HG03520 (cell line): ENCODE measurements around the gene HMG20B.

Experiments used
- ATAC-seq: cut with Tn5 transposase; IDR thresholded peaks from one replicate; pipeline ENCODE4 v1.9.1; 2021; ENCODE audit warnings: mild to moderate bottlenecking, moderate library complexity; ENCODE audit not compliant: unreplicated experiment

Gene HMG20B

GRCh38 chr19:3536429-3537100, 36.2 kb upstream of the HMG20B start:
- no peak for ATAC-seq

- ATAC-seq, result no peak
These were observed 35.7 kb upstream of the HMG20B start for GRCh38 chr19:3537101-3537437.

DNA sequence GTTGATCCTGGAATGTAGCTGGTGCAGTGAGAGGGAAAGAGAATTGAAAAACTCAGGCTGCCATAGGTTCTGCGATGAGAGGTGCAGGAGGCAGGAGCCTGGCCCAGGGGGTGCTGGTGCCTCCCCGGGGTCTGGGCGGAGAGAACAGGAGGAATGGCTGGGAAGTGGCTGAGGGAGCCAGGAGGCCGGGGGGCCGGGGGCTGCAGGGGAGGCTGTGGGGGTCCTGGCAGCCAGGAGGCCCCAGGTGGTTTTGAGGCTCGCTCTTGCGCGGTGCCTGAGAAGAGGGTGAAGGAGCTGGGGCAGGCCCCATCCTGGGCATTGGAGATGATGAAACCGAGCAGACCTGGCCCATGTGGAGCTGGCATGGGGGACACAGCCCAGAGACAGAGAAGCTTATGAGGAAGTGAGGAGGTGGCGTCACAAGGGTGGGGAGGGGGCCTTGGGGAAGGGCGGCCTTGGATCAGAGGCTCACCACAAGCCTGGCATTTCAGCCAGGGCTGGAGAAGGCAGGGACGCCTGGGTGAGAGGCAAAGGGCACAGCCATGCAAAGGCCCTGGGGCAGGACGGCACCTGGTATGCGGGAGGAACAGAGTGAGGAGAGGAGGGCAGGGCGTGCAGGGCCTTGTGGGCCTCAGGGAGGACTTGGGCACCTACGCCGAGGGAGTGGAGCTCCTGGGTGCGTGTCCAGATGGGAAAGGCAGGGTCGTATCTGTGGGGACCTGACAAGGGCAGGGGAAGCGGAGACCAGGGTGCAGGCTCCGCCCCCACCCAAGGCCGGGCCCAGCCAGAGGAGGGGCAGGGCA, 35.1 kb upstream of the HMG20B start:
- ATAC-seq, result no peak

- ATAC-seq, result no peak
These were observed 34.4 kb upstream of the HMG20B start for GRCh38 chr19:3538258-3538929.

- ATAC-seq, result no peak
These were observed 33.6 kb upstream of the HMG20B start, which contains the start of gene TEKTIP1 for GRCh38 chr19:3538965-3539755. Gene TEKTIP1, plus strand, starts transcription at chr19:3539174. Its CDS starts 4 bp downstream, at chr19:3539178.

DNA sequence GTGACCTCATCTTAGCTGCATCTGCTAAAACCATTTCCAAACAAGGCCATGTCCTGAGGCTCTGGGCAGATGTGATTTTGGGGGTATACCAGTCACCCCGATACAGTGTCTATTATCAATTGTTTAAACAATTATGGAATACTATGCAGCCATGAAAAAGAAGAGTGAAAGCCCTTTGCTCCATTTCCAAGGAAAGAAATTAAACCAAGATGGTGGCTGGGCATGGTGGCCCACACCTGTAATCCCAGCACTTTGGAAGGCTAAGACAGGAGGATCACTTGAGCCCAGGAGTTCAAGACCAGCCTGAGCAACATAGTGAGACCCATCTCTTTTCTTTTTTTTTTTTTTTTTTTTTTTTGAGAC, 33.0 kb upstream of the HMG20B start:
- no peak for ATAC-seq

DNA sequence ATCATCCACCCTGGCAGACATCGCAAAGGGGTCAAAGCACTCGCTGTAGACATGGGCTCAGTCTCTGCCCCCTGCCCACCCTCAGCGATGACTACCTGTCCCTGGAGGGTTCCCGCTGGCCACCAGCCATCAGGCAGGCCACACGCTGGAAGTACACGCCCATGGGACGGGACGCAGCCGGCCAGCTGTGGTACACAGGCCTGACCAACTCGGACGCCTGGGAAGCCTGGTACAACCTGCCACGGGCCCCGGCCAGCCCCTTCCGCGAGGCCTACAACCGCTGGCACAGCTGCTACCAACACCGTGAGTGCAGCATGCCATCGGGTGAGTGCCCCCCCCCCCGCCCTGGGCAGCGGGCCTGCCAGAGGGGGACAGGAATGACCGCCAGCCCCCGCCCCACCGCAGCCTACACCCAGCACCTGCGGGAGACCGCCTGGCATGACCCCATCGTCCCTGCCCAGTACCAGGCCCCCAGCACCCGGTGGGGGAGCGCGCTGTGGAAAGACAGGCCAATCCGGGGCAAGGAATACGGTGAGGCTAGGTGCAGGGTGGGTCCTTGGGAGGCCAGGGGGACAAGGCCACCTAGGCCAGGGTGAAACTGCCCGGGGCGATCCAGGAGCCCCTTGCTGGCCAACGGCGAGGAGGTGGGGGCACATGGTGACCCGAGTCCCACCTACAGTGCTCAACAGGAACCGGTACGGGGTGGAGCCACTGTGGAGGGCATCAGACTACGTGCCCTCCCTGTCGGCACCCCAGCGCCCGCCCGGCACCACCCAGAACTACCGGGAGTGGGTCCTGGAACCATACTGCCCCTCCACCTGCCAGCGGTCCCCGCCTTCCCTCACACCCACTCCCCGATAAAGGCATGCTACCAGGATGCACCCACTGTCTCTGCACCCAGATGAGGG, 29.3 kb upstream of the HMG20B start:
- ATAC-seq, result no peak

GRCh38 chr19:3544058-3544376, 28.7 kb upstream of the HMG20B start:
- no peak for ATAC-seq

DNA sequence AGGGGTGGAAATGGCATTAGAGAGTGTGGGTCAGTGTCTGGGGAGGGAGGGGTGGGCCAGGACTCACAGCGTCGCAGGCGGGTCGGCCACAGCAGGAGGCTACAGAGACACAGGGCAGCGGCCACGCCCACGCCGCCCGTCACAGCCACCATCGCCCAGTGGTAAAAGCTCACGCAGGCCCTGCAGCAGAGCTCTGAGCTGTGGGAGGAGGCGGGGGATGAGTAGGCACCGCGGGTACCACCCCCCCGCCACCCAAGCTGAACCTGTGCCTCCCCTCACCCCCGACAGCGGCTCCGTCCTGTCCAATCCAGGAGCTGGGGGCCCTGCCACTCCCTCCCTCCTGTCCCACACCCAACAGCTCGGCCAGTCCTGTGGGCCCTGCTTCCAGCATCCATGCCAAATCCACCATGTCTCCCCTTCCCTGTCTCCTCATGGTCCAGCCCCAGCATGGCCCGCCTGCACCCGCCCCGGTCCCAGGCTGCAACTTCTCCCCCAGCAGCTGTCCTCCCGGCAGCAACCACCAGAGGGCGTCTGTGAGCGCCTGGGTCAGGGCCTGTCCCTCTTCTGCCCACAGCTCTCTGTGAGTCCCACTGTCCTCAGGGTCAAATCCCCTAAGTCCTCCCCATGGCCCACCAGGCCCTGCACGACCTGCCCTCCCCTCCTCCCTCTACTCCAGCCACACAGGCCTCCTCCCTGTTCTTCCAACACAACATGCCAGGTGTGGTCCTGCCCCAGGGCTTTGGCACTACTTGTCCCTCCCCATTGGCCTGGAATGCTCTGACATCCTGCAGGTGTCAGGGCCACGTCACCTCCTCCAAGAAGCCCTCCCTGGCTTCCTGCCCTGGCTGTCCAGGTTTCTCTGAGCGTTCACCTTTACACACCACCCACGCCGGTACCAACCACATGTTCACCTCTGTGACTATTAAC, 27.7 kb upstream of the HMG20B start:
- no peak for ATAC-seq

DNA sequence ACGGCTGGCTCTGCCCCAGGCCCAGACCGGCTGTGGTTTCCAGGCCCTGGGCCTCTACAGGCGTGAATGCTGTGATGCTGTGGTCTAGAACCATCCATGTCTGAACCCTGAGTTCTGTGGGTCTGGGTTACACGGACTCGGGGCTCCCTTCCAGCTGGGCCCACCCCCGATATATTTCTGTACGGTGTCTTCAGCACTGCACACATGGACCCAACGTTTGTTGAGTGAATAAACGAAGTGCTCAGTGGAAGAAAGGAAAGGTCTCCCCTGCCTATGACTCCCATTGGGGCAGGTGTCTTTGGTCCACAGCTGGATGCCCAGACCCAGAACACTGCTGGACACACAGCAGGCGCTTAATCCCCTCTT, 27.1 kb upstream of the HMG20B start:
- no peak for ATAC-seq

- ATAC-seq, result no peak
These were observed 26.6 kb upstream of the HMG20B start for GRCh38 chr19:3546119-3546518.

DNA sequence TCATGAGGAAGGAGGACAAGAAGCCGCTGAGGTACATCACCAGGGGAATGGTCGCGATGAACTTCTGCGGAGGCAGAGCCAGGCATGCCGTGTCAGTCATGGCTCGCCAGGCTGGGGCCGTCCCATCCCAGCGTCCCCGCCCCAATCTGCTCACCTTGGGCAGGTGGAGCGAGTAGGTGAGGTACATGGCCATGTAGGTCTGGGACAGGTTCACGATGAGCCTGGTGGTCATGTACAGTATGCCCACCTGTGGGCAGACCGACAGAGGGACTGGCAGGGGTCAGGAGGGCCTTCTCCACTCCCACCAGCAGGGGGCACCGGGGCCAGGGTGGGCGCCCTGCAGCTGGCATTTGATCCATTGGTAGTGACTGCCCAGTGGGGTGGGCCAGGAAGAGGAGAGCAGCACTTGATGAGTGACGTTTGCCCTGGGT, 25.4 kb upstream of the HMG20B start:
- ATAC-seq, result no peak

- ATAC-seq, result no peak
These were observed 24.9 kb upstream of the HMG20B start for GRCh38 chr19:3547767-3548282.

DNA sequence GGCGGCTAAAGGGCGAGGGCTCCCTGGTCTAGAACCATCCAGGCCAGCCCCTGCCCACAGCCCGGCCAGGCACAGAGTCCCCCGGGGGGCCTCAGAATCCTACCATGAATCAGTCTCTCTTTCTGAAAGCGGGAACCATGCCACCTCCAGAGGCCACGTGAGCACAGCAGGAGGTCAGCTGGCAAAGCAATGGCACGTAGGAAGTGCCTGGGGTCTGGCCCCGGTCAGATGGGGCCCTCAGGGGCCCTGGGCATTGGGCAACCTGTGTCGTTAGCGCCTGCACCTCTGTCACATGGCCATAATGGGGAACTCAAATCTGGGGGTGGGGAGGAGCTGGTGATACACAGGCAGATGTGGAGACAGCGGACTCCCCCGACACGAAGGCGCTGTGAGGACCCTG, 24.1 kb upstream of the HMG20B start:
- ATAC-seq, result no peak

DNA sequence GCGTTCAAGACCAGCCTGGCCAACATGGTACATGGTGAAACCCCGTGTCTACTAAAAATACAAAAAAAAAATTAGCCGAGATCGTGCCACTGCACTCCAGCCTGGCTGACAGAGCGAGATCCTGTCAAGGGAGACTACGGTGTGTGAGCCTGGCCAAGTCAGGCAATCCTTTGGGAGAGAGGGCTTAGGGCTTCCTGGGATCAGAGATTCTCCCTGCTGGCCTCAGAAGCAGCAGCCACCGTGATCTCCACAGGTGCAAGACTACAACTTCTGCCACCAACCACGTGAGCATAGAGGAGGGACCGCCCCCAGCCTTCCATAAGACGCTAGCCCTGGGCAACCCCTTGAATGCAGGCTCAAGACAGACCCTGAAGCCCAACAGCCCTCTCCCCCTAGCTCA, 22.9 kb upstream of the HMG20B start:
- ATAC-seq, result no peak

- ATAC-seq, result no peak
These were observed 21.6 kb upstream of the HMG20B start for GRCh38 chr19:3550947-3551791.

- ATAC-seq, result no peak
These were observed 21.0 kb upstream of the HMG20B start for GRCh38 chr19:3551792-3552095.
